ENCODE data around the gene THTPA. TPM values are rescaled to one million over a fixed set of nuclear protein-coding genes. Genes with fewer than 3 reads are reported as not detected.

Gene THTPA
- total and polyA plus RNA-seq, 2 donors (not counting 1 experiment from before 2014, with no cell fraction given), result 17.0 to 21.4 TPM

DNA sequence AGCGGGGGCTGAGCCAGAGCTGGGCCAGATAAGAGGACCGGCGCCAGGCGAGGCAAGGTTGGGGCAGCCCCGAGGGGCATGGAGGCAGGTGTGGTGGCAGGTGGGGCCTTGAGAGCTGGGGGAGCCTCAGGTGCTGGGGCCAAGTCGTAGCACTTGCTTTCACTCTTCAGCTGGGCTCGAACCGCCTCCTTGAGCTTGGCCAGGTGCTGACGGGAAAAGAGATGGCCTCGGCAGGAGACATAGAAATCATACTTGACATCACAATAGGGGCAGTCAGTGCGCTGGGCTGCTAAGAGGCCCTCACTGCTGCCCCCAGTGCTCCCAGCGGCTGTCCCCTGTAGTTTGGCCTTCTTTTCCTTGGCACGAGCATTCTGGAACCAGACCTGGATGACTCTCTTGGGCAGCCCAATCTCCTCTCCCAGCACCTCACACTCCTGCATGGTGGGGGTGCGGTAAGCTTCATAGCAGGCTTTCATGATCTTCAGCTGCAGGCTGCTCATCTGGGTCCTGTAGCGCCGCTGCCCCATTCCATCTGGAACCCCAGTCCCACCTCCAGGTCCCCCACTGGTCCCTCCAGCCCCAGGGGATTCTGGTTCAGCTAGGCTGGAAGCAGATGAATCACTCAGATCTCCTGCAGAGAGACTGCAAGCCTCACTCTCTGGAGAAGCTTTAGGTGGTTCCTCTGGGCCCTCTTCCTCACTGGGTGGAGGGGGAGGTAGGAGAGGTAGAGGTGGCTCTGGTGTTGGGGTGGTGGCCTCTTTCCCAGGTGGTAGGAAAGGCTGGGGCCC is 32.6 kb upstream of the THTPA start:
- H3K4me2 ChIP-seq (replicated peaks; ENCODE audit: low read depth, low read length, poor library complexity, severe bottlenecking), result no peak overlapping the region
- WGBS (ENCODE audit: insufficient coverage), result 94% methylated on average over 16 of the region's 16 CpGs
- DNase-seq (no peak), ATAC-seq (ENCODE audit: low read depth) (no peak)
- H3K27me3 ChIP-seq (replicated peaks in 1 of 4; ENCODE audit: control extremely low read depth in 1 of 4, control insufficient read depth in 3 of 4, insufficient read depth in 4 of 4, low read length in 3 of 4), result no peaks in the 10 kb centered on the region
- H3K79me2 ChIP-seq (ENCODE audit: control insufficient read depth, insufficient read depth, low read length), result no peaks in the 10 kb centered on the region
- no peaks in the 10 kb centered on the region for H3K9me3 ChIP-seq (ENCODE audit: control extremely low read depth in 1 of 3, control insufficient read depth in 2 of 3, insufficient read depth in 1 of 3, low read length in 2 of 3)
- no peak overlapping the region for H2AFZ ChIP-seq (ENCODE audit: insufficient read depth, low read depth, low read length, poor library complexity, severe bottlenecking)
- no peaks in the 10 kb centered on the region for H3K4me1 Mint-ChIP-seq
- H4K20me1 ChIP-seq (ENCODE audit: control insufficient read depth, insufficient read depth, low read length, poor library complexity, severe bottlenecking), result no peaks in the 10 kb centered on the region
- no peaks in the 10 kb centered on the region for H3K9me3 Mint-ChIP-seq (ENCODE audit: insufficient read depth)
- no peak overlapping the region for H3K9ac ChIP-seq (ENCODE audit: low read length)
- no peak overlapping the region for H3K4me3 ChIP-seq (ENCODE audit: control extremely low read depth in 1 of 5, extremely low read depth in 1 of 5, insufficient read depth in 1 of 5, low read depth in 2 of 5, low read length in 4 of 5)
- POLR2A ChIA-PET, result no interaction called here
- H3K27ac Mint-ChIP-seq, result no peak overlapping the region
- no peak overlapping the region for H3K27ac ChIP-seq (ENCODE audit: low read length in 2 of 2)
- no peaks in the 10 kb centered on the region for H3K27me3 Mint-ChIP-seq
- TF ChIP-seq, protein P1, sequence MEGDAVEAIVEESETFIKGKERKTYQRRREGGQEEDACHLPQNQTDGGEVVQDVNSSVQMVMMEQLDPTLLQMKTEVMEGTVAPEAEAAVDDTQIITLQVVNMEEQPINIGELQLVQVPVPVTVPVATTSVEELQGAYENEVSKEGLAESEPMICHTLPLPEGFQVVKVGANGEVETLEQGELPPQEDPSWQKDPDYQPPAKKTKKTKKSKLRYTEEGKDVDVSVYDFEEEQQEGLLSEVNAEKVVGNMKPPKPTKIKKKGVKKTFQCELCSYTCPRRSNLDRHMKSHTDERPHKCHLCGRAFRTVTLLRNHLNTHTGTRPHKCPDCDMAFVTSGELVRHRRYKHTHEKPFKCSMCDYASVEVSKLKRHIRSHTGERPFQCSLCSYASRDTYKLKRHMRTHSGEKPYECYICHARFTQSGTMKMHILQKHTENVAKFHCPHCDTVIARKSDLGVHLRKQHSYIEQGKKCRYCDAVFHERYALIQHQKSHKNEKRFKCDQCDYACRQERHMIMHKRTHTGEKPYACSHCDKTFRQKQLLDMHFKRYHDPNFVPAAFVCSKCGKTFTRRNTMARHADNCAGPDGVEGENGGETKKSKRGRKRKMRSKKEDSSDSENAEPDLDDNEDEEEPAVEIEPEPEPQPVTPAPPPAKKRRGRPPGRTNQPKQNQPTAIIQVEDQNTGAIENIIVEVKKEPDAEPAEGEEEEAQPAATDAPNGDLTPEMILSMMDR (IDR thresholded peaks at IDR 0.05), result no peak
- TF ChIP-seq EZH2 (IDR thresholded peaks at IDR 0.05; ENCODE audit: borderline replicate concordance, insufficient read depth, low read depth, low read length, poor library complexity, severe bottlenecking), result no peak
- no peaks in the 10 kb centered on the region for H3K4me1 ChIP-seq (ENCODE audit: control insufficient read depth in 2 of 2, insufficient read depth in 2 of 2, low read length in 2 of 2)
- H3K36me3 ChIP-seq (replicated peaks in 1 of 2; ENCODE audit: control extremely low read depth in 1 of 2, control insufficient read depth in 1 of 2, extremely low read depth in 1 of 2, insufficient read depth in 2 of 2, low read length in 1 of 2), result no peaks in the 10 kb centered on the region
- CTCF ChIA-PET, result no interaction called here
- intact Hi-C loops (cut with micrococcal nuclease), result no loop called here
- no peak overlapping the region for H3K4me3 Mint-ChIP-seq

DNA sequence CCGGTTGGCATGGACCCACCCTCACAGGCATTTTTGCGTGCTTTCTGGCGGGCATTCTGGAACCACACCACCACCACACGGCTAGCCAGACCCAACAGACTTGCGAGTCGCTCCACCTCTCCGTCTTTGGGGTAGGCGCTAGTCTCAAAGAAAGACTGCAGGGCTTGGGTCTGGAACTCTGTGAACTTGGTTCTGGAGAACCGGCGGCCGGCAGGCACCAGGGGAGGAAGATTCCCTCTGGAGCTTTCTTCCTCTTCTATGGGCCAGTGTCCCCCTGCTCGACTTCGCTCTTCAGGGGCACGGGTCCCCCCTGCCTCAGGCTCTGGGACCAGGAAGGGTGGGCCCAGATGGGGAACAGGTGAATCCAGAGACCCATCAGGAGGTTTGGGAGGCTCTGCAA is 31.1 kb upstream of the THTPA start:
- no peak overlapping the region for H3K9ac ChIP-seq (ENCODE audit: low read length)
- no peaks in the 10 kb centered on the region for H3K27me3 Mint-ChIP-seq
- H3K9me3 Mint-ChIP-seq (ENCODE audit: insufficient read depth), result no peaks in the 10 kb centered on the region
- DNase-seq (no peak), ATAC-seq (ENCODE audit: low read depth) (no peak)
- no peaks in the 10 kb centered on the region for H3K4me1 Mint-ChIP-seq
- no peaks in the 10 kb centered on the region for H3K36me3 ChIP-seq (replicated peaks in 1 of 2; ENCODE audit: control extremely low read depth in 1 of 2, control insufficient read depth in 1 of 2, extremely low read depth in 1 of 2, insufficient read depth in 2 of 2, low read length in 1 of 2)
- H3K4me1 ChIP-seq (ENCODE audit: control insufficient read depth in 2 of 2, insufficient read depth in 2 of 2, low read length in 2 of 2), result no peaks in the 10 kb centered on the region
- no peak overlapping the region for H2AFZ ChIP-seq (ENCODE audit: insufficient read depth, low read depth, low read length, poor library complexity, severe bottlenecking)
- TF ChIP-seq, protein P1 (IDR thresholded peaks at IDR 0.05), result no peak
- TF ChIP-seq EZH2 (IDR thresholded peaks at IDR 0.05; ENCODE audit: borderline replicate concordance, insufficient read depth, low read depth, low read length, poor library complexity, severe bottlenecking), result no peak
- H3K9me3 ChIP-seq (ENCODE audit: control extremely low read depth in 1 of 3, control insufficient read depth in 2 of 3, insufficient read depth in 1 of 3, low read length in 2 of 3), result no peaks in the 10 kb centered on the region
- H3K27me3 ChIP-seq (replicated peaks in 1 of 4; ENCODE audit: control extremely low read depth in 1 of 4, control insufficient read depth in 3 of 4, insufficient read depth in 4 of 4, low read length in 3 of 4), result no peaks in the 10 kb centered on the region
- H3K79me2 ChIP-seq (ENCODE audit: control insufficient read depth, insufficient read depth, low read length), result no peaks in the 10 kb centered on the region
- H3K27ac Mint-ChIP-seq, result no peak overlapping the region
- ChIA-PET POLR2A (no interaction called here), CTCF (interaction anchor here (1.4 to 1.5 kb wide), 2 partner anchors 17 to 38 kb away, joined by 3 to 5 read pairs; no protein-coding TSS in a partner anchor)
- no peak overlapping the region for H3K27ac ChIP-seq (ENCODE audit: low read length in 2 of 2)
- intact Hi-C loops (cut with micrococcal nuclease), result no loop called here
- WGBS (ENCODE audit: insufficient coverage), result 95% methylated on average over 9 of the region's 14 CpGs
- no peak overlapping the region for H3K4me3 ChIP-seq (ENCODE audit: control extremely low read depth in 1 of 5, extremely low read depth in 1 of 5, insufficient read depth in 1 of 5, low read depth in 2 of 5, low read length in 4 of 5)
- no peaks in the 10 kb centered on the region for H4K20me1 ChIP-seq (ENCODE audit: control insufficient read depth, insufficient read depth, low read length, poor library complexity, severe bottlenecking)
- no peak overlapping the region for H3K4me2 ChIP-seq (replicated peaks; ENCODE audit: low read depth, low read length, poor library complexity, severe bottlenecking)
- H3K4me3 Mint-ChIP-seq, result no peak overlapping the region
